NOMO-1 (cell line): ENCODE measurements around the gene PPP1R27.
"Not testable (repeated sequence)": the region's sequence is repeated elsewhere in the genome, so short reads cannot be mapped to it uniquely, and the experiment has no call there.

Experiments
- DNase-seq, 2 experiments: peaks; one replicate each; lab custom pipeline; 2025; ENCODE audit not compliant: unreplicated experiment in 2 of 2; lab: John Stamatoyannopoulos, UW

PPP1R27 gene

DNA sequence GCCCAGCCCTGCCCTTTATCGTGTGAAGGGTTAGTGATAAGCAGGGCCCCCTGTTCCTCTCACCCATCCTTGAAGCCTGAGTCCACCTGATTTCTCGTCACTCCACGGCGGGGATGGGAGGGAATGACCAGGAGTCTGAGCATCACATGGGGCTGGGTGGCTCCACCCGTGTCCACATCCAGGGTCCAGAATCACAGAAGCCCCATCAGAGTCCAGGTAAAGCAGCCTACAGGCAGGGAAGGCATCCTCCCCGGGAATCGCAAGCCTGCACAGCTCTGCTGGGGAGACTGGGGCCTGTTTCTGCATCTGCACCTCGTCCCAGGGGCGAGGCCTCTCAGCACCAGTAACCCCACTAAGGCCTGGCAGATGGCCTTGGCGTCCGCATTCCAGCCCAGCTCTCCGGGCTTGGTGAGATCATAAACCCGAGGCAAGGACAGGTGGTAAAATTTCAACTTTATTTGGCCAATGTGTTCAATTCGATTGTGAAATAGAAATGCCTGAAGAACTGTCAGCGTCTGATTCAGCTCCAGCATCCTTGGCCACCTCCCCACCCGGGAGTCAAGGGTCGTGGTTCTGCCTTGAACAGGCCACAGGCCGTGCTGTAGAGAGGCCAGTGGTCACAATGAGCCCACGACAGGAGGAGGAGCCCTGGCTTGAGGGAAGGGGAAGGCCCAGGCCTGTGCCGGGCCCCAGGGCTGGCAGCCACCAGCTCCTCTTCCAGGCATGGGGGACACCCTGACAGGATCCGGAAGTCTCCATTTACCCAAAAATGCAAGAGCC is 8.1 kb upstream of the PPP1R27 start:
- no peak for DNase-seq

DNA sequence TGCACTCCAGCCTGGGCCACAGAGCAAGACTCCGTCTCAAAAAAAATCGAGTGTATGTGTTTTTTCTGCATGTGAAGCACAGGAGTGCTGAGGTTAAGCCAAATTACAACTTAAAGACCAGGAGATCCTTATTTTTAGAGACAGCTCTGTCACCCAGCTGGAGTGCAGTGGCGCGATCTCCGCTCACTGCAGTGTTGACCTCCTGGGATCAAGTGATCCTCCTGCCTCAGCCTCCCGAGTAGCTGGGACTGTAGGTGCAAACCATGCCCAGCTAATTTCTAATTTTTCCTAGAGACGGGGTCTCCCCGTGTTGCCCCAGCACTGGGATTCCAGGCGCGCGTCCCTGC is 7.5 kb upstream of the PPP1R27 start:
- DNase-seq: no peak

DNA sequence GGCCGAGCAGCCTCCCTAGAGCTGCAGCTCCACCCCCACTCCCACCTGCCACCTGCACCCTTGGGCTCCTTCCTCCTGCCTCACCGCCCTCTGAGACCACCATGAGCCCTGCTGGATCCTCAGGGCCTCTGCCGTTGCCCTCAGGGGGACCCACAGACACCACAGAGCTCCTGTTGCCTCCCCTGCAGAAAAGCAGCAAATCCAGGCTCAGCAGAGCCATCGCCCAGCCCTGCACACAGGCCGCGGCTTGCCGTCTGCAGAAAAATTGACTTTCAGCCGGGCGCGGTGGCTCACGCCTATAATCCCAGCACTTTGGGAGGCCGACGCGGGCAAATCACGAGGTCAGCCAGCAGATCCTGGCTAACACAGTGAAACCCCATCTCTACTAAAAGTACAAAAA is 7.0 kb upstream of the PPP1R27 start:
- no peak for DNase-seq

DNA sequence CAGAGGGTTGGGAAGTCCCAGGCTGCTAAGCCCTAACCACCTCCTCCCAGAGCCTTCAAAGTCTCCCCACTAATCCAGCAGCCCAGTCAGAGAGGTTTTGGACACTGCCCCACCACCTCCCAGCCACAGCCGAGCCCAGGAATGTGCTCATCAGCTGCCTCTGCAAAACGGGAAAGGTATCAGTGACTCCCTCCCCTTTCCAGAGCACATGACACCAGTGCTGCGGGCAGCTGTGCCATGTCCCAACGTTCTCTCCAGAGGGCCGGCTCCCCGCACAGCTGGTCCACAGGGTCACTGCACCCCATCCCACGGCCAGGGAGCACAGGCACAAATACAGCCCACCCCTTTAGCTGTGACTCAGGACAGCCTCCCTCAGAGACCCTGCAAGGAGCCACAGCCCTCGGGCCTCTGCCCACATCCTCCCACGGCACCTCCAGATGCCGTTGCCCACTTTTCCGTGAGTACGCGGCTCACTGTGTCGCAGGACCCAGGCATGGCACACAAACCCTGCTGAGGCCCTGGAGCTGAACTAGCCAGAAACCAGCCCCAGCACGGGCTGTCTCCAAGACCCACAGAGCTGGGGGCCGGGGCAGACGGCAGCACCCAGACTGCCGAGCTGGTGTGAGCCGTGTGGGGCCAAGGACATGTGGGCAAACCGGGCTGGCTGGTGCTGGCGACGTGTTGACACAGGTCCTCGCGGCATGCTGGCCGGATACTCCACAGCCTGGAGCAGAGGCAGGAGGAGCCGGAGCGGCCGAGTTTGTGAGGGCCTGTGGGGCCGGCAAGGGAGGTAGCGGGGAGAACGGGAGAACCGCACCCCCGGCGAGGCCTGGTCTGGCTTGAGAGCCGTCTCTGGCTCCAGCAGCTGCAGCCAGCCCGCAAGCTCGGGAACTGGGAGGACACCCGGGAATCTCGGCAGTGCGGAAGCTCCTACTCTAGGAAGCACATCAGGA is 6.3 kb upstream of the PPP1R27 start:
- no peak for DNase-seq

DNA sequence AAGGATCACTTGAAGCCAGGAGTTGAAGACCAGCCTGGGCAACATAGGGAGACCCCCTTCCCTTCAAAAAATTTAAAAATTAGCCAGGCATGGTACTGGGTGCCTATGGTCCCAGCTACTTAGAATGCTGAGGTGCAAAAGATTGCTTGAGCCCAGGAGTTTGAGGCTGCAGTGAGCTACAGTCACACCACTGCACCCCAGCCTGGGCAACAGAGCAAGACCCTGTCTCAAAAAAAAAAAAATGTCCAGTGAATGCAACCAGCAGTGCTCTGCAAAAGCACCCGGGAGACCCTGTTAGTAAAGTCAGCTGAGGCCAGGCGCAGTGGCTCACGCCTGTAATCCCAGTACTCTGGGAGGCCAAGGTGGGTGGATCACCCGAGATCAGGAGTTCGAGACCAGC is 5.2 kb upstream of the PPP1R27 start:
- not testable (repeated sequence) for DNase-seq

DNA sequence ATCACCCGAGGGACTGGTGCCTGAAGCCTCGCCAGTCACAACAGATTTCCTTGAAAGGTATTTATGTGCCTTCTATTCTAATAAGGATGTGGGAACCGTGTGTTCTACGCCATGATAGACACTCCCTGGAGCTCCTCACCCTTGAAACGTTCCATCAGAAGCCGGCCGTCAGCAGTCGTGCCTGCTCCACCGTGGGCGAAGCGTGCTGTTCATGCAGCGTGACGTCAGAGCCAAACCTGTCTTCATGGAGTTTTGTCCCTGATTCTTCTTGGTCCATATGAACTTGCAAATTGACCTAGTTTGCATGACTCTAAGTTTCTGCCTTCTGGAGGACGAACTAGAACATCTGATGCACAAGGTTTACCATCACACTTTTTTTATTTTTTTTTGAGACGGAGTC is 4.5 kb upstream of the PPP1R27 start:
- DNase-seq: no peak

DNA sequence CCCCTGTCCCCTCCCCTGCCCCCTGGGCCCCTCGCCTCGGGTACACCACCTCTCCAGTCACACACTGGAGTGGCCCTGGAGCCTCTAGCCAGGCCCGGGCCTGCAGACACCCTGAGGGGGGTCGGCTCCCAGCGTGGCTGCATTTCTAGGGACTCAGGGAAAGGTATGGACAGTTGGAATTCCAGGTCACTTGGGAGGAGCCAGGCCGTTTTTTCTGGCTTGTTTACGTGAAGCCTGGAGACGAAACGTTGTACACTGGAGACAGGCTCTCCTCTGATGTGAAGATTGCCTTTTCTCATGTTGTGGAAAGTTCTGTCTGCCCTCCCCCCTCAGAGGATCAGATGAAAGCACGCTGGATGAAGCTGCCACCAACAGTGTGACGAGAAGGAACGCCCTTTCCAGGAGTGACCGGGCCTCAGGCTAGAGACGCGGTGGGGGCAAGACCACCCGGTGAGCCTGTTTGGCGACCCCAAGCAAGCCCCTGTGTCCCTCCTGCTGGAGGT is 4.0 kb upstream of the PPP1R27 start:
- DNase-seq: no peak

DNA sequence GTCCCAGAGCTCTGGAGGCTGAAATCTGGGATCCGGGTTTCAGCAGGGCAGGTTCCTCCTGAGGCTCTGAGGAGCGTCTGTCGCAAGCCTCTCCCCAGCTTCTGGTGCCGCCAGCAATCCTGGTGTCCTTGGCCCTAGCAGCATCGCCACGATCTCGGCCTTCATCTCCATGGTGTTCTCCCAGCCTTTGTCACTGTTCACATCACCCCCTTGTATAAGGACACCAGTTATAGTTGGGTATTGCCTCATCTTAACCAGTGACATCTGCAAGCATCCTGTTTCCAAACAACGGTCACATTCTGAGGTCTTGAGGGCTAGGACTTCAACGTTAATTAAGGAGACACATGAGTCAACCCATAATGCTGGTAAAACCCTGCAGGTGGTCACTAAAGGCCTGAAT is 2.8 kb upstream of the PPP1R27 start:
- peak; percentile 90 to 98 for DNase-seq

DNA sequence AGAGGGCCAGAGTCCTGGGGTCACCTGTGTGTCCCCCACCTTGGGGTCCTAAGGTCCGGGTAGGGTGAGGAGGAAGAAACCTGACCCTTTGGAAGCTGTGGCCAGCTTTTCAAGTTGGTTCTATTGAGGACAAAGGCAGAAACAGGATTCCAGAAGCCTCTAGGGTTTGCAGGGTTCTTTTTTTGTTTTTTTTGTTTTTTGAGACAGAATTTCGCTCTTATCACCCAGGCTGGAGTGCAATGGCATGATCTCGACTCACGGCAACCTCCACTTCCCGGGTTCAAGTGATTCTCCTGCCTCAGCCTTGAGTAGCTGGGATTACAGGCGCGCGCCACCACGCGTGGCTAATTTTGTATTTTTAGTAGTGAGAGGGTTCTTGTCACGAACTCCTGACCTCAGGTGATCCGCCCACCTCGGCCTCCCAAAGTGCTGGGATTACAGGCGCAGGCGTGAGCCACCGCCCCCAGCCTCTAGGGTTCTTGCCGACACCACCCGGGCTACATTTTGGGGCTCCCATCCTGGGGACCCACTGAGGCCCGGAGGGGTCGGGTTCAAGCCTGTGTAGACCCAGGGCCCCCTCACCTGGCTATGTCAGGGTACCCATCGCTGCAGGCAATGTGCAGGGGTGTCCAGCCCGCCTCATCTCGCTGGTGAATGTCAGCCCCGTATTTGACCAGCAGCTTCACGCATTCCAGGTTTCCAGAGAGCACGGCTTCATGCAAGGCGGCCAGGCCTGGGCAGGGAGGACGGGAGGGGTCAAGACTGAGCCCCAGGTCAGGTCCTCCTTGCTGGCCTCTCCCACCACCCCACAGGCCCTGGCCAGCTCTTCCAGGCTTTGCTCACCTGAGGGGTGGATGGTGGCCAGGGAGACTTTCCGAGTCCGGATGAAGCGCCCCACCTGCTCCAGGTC is 674 bp downstream of the PPP1R27 start:
- no peak for DNase-seq

DNA sequence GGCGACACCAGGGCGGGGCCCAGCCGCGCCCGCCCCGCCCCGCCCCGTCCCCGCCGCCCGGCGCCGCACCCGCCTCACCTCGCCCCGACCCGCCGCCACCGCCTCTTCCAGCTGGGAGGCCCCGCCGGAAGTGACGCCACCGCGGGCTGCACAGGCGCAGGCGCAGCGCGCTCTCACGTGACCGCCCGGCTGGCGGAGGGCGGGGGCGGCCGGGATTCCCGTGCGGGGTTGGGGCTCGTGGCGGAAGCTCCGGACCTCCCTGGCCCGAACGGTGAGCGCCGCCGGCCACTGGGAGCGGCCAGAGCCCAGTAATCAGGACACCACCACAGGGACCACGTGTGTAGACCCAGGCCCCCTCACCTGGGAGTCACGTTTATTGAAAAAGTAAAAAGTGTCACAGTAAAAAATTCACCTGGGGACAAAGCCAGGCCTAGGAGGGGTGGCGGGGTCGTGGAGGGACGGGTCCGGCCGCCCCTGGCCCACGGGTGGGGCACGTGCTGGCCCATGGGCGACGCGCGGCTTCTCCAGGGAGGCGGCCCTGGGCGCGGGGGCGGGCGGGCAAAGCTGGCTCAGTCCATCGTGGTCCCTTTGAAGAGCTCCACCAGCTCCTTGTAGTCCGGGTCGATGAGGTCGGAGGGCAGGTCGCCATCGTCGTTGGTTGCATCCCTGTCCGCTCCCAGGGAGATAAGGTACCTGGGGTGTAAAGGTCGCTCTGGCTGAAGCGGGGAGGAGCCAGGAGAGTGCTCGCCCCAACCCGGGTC is 1.5 kb downstream of the PPP1R27 start, which contains the start of gene MCRIP1:
Gene MCRIP1, minus strand, starts transcription at position 132 of the 761 bp plus-strand sequence. CDS start 8,785 bp downstream, outside the sequence.
- DNase-seq: peak; percentile 92 to 96

DNA sequence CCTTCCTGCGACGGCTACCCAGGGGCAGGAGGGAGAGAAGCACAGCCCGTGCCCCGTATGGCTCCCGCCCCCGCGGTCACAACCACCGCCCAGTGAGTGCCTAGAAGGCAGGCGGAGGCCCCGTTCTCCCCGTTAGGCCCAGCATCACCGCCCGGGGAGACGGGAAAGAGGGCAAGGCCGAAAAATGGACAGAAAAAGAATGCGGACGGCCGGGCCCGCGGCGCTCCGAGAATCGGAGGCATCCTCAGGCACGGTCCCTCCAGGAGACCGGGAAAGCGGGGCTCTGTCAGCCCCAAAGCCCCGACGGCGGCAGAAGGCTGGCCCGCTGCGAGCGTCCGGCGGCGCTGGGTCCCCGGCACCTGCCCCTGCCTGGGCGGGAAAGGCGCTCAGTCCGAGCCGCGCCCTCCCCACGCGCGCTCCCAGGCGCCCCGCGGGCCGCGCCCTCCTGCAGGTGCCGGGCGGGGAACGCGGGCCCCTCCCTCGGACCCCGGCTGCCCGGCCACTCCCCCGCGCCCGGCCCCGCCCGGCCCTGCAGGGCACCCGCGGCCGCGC is 2.2 kb downstream of the PPP1R27 start:
- DNase-seq: peak; percentile 57 to 91

DNA sequence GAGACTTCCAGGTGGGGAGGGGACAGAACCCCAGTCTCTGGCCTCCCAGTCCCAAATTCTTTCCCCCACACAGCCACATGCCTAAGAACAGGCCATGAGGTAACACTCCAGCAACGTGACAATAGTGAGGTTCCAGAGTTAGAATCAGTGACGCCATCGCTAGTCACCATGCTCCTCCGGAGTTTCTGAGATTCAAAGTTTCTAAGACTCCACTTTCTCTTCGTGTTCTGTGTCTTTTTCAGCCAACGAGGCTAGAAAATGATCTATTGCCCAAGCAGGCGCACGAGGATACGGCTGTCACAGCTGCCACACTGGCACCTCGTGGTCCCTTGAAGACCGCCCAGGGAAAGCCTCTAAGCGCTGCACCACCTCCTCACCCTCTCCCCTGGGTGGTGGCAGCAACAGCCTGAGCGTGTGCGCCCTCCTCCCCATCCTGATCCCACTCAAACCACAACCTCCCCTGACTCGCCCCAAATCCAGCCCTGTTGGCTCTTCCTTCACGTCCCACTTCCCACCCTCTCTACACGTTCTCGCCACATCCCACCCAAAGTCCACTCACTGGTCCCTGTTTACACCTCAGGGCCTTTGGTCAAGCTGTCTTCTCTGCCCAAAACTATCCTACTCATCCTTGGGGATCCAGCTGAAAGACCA is 2.8 kb downstream of the PPP1R27 start:
- peak; percentile 58 to 70 for DNase-seq

DNA sequence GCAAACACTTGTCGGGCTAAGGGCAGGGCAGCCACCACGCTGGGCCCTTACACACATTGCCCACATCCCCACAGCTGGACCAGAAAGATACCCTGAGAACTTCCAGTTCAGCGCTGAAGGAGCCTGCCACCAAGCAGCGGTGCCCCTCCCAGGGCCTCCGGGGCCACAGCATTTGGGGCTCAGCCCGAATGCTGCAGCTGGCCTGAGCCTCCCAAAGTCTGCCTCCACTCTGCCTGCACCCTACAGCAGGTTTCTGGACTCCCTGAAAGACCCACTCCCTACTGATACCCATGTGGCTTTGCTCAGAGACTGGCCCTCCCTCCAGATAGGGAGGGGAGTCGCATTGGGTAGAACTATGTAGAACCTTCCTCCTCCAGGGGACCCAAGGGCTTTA is 3.3 kb downstream of the PPP1R27 start:
- no peak for DNase-seq

DNA sequence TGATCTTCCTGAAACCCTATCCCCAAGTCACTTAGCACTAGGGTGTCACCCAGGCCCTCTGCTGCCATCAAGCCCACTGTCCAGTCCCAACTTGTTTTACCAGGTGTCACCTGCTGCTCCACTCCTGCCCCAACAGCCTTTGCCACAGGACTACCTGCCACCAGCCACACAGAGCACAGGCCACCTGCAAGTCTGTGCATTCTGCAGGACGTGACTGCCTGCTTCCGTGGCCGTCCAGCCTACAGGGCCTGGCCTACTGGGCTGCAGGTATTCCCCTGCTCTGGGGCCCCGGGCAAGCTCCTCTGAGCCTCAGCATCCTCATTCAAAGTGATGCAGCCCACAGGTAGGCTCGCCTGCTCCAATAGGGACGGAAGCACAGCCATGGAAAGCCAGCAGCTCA is 5.0 kb downstream of the PPP1R27 start:
- no peak for DNase-seq

DNA sequence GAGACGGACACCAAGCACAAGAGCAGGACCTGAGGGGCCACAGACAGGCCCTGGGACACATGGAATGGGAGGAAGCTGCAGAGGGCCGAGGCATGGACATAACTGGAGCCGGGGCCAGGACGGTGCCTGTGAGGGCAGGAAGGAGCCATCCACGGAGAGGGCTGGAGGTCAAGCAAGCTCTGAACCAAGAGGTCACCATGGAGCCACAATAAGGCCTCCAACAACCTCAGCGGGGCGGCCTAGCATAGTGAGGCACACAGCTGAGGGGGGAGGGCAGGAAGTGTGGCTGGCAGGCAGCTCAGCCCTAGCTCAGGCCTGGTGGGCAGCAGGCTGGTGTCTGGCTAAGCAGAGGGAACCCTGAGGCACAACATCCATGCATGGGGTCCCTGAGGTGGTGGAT is 6.2 kb downstream of the PPP1R27 start:
- DNase-seq: no peak

DNA sequence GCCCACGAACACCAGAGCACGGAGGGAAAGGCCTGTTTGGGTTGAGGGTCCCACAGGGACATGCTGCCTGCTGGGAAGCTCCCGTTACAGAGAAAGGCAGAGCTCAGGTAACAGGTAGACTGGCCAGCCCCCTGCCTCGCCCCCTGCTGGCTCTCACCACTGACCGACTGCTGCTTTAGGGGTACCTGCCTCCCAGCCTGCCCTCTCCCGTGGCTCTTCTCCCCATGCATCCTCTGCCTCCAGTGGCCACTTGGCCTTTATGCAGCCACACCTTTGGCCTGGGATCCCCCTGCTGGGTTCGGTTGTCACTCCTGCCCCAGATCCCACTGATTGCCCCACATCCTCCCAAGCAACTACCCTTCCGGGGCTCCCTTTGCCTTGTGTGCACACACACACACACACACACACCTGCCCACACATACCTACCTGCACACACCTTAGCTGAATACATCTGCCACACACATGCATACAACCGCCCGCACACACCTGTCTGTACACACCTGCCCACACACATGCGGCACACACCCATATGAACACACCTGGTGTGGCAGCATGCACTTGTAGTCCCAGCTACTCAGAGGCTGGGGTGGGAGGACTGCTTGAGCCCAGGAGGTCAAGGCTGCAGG is 8.9 kb downstream of the PPP1R27 start:
- DNase-seq: no peak

DNA sequence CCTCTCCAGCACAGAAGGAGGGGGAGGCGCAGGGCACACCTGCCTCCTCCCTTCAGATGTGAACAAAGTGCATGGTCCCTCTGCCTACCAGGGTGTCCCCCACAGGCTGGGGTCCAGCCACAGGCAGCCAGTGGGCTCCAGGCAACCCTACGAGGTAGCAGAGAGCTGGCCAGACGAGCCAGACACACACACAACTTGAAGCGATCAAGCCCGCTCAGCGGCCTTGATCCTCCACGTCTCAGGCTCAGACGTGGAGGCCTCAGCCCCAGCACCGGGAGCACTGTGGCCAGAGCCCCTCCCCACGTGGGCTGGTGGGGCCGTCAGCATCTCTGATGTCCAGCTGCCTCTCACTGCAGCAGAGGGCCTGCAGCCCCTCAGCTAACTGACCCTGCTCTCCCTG is 10.3 kb downstream of the PPP1R27 start:
- DNase-seq: no peak

DNA sequence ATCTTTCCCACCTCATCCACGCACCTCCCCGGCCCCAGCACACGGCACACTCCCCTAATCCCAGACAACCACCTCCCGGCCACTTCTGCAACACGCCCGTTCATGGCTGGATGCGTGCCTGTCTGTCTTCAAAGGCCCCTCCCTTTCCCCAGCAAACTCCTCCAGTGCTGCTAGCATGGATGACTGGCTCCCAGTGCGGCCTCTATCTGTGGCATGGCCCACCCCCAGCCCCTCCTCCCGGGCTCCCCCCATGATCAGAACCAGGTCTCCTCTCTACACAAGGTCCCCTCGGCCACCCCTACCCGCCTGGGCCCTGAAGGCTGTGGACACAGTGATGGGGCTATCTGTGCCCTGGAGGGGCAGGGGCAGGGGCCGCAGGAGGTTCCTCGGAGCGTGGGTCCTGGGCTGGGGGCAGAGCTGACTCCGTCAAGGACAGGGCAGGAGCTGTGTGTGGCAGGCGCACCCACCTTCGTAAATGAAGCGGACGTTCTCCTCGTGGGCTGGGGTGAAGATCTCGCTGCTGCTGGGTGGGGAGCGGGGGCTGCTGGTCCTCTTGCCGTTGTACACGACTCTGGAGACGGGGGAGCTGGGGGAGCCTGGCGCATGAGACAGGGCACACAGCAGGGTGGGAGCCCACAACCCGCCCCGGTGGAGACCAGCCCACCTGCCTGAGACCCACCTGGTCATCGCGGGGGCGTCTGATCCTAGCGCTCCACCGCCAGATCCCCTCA is 10.9 kb downstream of the PPP1R27 start:
- DNase-seq: no peak
